Astrocyte (in vitro differentiated cells and primary cell): ENCODE results near the gene NAIF1.

Experiments used
- EZH2 ChIP-seq: IDR thresholded peaks from 2 replicates; pipeline ENCODE4 v1.6.1; 2012; ENCODE audit warnings: mild to moderate bottlenecking, low read length, inconsistent platforms; ENCODE audit not compliant: insufficient read depth
- TF ChIP-seq, protein P1 (sequence below): IDR thresholded peaks from 2 replicates; pipeline ENCODE4 v1.5.1; 2011; ENCODE audit warnings: low read depth, mild to moderate bottlenecking, inconsistent platforms, low read length, moderate library complexity; ENCODE audit not compliant: insufficient read depth

DNA sequence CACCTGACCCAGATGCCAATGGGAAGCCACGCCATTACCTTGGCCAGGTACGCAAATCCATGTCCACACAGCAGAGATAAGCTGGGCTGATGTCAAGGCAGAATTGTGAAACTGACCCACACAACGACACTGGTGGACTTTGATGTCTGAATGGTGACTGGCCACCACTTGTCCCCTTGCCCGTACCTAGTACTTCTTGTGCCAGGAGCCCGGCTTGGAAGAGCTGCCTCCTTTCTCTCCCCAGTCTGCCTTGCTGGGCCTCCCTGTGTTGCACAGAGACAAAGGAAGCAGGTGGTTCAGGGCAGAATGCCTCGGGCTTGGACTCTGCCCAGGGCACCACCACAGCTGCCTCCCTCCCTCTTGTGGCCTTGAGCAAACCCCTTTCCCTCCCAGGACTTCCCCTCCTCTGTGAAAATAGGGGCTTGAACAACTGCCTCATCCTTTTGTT, 37.1 kb upstream of the NAIF1 start:
- TF ChIP-seq, protein P1, sequence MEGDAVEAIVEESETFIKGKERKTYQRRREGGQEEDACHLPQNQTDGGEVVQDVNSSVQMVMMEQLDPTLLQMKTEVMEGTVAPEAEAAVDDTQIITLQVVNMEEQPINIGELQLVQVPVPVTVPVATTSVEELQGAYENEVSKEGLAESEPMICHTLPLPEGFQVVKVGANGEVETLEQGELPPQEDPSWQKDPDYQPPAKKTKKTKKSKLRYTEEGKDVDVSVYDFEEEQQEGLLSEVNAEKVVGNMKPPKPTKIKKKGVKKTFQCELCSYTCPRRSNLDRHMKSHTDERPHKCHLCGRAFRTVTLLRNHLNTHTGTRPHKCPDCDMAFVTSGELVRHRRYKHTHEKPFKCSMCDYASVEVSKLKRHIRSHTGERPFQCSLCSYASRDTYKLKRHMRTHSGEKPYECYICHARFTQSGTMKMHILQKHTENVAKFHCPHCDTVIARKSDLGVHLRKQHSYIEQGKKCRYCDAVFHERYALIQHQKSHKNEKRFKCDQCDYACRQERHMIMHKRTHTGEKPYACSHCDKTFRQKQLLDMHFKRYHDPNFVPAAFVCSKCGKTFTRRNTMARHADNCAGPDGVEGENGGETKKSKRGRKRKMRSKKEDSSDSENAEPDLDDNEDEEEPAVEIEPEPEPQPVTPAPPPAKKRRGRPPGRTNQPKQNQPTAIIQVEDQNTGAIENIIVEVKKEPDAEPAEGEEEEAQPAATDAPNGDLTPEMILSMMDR: no peak
- no peak for TF ChIP-seq EZH2
